Motor neuron (in vitro differentiated cells): ENCODE data around the gene NAXE. TPM values are rescaled to one million over a fixed set of nuclear protein-coding genes. Genes with fewer than 3 reads are reported as not detected.
"Not testable (repeated sequence)": the region's sequence is repeated elsewhere in the genome, so short reads cannot be mapped to it uniquely, and the experiment has no call there.

Experiments
- ATAC-seq, 8 experiments: fragments of 200-7000 bp; cut with Tn5 transposase; replicated peaks in 6 of 8; 2 replicates each; pipeline ENCODE4 v1.8.0; 2021; ENCODE audit warnings: mild to moderate bottlenecking in 8 of 8, moderate library complexity in 8 of 8
- H3K27ac ChIP-seq, 2 donors: fragments of 250-450 bp; sonication (Bioruptor Pico); 2 replicates each; pipeline ENCODE4 v1.9.0; 2021; ENCODE audit warnings: antibody characterized with exemption in 2 of 2, mild to moderate bottlenecking in 2 of 2, moderate library complexity in 1 of 2
- H3K4me1 ChIP-seq, 2 donors: fragments of 250-450 bp; sonication (Bioruptor Pico); replicated peaks in 1 of 2; 2 replicates each; pipeline ENCODE4 v1.6.1; 2021; ENCODE audit warnings: antibody characterized with exemption in 2 of 2, mild to moderate bottlenecking in 2 of 2, moderate library complexity in 1 of 2
- H3K4me3 ChIP-seq, 5 donors: fragments of 250-450 bp; sonication (Bioruptor Pico); 2 replicates each; pipeline ENCODE4 v1.9.0; 2021; ENCODE audit warnings: antibody characterized with exemption in 5 of 5, mild to moderate bottlenecking in 5 of 5, moderate library complexity in 4 of 5
- WGBS, 10 experiments: fragments of 450-650 bp; shearing (Covaris generic); methylation state at CpG; one replicate each; pipeline ENCODE4 v1.0.0; 2022; 5-methylcytosine and 5-hydroxymethylcytosine counted together
- in situ Hi-C, 9 experiments: fragments of 400-800 bp; cut with MboI; loops; one replicate each; pipeline ENCODE4 v1.15.0; 2021; ENCODE audit warnings: low sequenced_read_pairs in 9 of 9, low pct_unique_long_range_greater_than_20kb in 2 of 9; ENCODE audit not compliant: unreplicated experiment in 9 of 9
- total RNA-seq, 8 experiments: library from RNA; unstranded; fragments of 300-600 nt; gene quantifications; 2 replicates each; pipeline versions ENCODE4 v1.2.3 to v1.2.4, GENCODE V29; 2022

Gene NAXE
- total RNA-seq, 8 experiments from 2014 or later = 50.1 to 168 (median 66.6) TPM

DNA sequence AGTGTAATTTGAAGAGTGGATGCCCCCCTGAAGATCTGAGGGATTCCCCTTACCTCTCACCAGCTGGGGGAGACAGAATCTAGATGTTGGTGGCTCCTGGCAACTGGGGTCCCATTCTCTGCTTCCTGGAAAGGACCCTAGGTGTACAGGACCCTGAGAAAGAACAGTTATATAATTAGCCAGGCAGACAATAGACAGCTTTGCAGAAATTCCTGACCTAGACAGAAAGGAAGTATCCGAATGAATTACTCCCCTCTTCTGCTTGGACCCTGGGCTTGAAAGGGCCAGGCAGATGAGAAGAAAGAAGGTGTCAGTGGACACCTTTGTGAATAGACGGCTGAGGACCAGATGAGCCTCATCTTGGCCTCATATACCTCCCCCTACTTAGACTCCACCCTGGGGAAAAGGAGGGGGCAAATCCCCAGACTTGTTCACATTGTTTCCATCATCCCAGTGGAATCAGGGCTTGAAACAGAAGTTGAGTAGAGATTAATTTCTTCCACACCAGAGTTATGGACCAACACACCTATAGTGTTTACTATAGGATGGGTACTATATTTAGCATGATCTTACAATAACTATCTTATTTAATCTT is 17.4 kb upstream of the NAXE start:
- 20 to 83% (median 66%) methylated on average over 1 to 2 of the region's 2 CpGs; no CpG with 5 or more reads in 3 of the 10 experiments for WGBS, 10 experiments
- H3K4me3 ChIP-seq = no peak overlapping the region
- in situ Hi-C loops = no loop called here

DNA sequence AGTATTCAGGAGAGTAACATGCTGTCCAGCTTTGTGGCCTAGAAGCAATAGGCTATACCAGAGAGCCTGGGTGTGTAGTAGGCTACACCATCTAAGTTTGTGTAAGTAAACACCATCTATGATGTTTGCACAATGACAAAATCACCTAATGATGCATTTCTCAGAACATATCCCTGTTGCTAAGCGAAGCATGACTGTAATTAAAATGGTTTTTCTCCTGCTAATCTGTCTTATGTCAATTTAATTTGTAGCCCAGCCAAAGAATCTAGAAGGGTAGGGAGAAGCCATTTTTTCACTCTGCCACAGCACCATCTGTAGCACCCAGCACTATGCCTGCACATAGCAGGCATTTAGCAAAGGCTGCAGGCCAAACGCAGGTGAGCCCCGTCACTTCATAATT is 14.0 kb upstream of the NAXE start:
- H3K27ac ChIP-seq = peak overlapping the region; percentile 43 to 75
- in situ Hi-C loops = no loop called here
- peaks cover 12 to 14% of the 10 kb centered on the region in 2 donors for H3K4me1 ChIP-seq
- peak in 5 of 8 experiments; percentile 44 to 59 (median 55) for ATAC-seq
- H3K4me3 ChIP-seq = no peak overlapping the region
- 56 to 100% (median 78%) methylated on average over 1 to 3 of the region's 3 CpGs; no CpG with 5 or more reads in 4 of the 10 experiments for WGBS, 10 experiments

More for the DNA sequence above, 17.4 kb upstream of the NAXE start:
- H3K27ac ChIP-seq = no peak overlapping the region
- no peak for ATAC-seq
- peaks cover 14 to 17% of the 10 kb centered on the region in 2 donors for H3K4me1 ChIP-seq

GRCh38 chr1:156578055-156578454 is 13.5 kb upstream of the NAXE start:
- in situ Hi-C loops = no loop called here
- Histone ChIP-seq H3K27ac (peak overlapping the region; percentile 43 to 75), H3K4me3 (no peak overlapping the region), H3K4me1 (peaks cover 12 to 14% of the 10 kb centered on the region in 2 donors)
- peak in 5 of 8 experiments; percentile 60 to 90 (median 84) for ATAC-seq
- WGBS, 10 experiments = 17 to 67% (median 40%) methylated on average over 1 to 4 of the region's 7 CpGs; no CpG with 5 or more reads in 6 of the 10 experiments

- H3K4me1 ChIP-seq = peaks cover 12 to 16% of the 10 kb centered on the region in 2 donors
- peak within 1 kb of the TSS; percentile 32 to 60 for H3K27ac ChIP-seq
- ATAC-seq = no peak
- whole genome bisulfite sequencing, 10 experiments = 20 to 89% (median 68%) methylated on average over 1 to 4 of the region's 5 CpGs; no CpG with 5 or more reads in 1 of the 10 experiments
- no peak within 1 kb of the TSS for H3K4me3 ChIP-seq
- in situ Hi-C loops = no loop called here
These were observed 12.1 kb upstream of the NAXE start, which contains the start of gene TTC24 for GRCh38 chr1:156579472-156579871. Gene TTC24, plus strand, starts transcription at chr1:156579723. Its CDS starts 1,642 bp downstream, at chr1:156581365.

DNA sequence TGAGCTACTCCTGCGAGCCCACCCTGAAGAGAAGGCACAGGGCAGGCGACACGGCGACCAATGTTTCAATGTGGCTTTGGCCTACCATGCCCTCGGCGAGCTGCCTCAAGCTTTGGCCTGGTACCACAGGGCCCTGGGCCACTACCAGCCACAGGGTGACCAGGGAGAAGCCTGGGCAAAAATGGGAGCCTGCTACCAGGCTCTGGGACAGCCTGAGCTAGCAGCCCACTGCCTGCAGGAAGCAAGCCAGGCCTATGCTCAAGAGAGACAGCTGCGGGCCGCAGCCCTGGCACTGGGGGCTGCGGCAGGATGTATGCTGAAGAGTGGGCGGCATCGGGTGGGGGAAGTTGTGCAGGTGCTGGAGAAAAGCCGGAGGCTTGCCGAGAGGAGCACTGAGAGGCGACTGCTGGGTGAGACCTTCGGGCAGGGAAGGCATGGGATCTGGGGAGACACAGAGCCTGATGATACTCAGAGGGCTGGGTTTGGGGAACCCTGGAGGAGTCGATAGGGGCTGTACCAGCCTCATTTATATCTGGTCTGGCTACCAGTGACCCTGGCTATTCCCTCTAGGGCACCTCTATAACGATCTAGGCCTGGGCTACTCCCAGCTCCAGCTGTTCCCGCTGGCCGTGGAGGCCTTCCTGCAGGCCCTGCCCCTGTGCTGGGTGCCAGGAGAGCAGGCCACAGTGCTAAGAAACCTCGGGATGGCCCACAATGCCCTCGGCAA is 9.8 kb upstream of the NAXE start:
- WGBS, 10 experiments = 53 to 100% (median 86%) methylated on average over 1 to 14 of the region's 21 CpGs; no CpG with 5 or more reads in 4 of the 10 experiments
- Histone ChIP-seq H3K27ac (no peak overlapping the region), H3K4me3 (no peak overlapping the region), H3K4me1 (peaks cover 12 to 16% of the 10 kb centered on the region in 2 donors)
- ATAC-seq = peak in 1 of 8 experiments; percentile 33
- in situ Hi-C loops = no loop called here

- Histone ChIP-seq H3K4me3 (no peak overlapping the region), H3K4me1 (peaks cover 11 to 15% of the 10 kb centered on the region in 2 donors), H3K27ac (no peak overlapping the region)
- peak in 1 of 8 experiments; percentile 23 for ATAC-seq
- 52 to 100% (median 85%) methylated on average over 1 to 6 of the region's 9 CpGs; no CpG with 5 or more reads in 6 of the 10 experiments for WGBS, 10 experiments
- in situ Hi-C loops = no loop called here
These were observed 9.1 kb upstream of the NAXE start for GRCh38 chr1:156582388-156583017.

- peak; percentile 56 to 81 (median 68) for ATAC-seq
- no peak overlapping the region for H3K4me3 ChIP-seq
- in situ Hi-C loops = no loop called here
- H3K27ac ChIP-seq = no peak overlapping the region
- WGBS, 10 experiments = 0 to 47% (median 27%) methylated on average over 4 to 12 of the region's 20 CpGs; no CpG with 5 or more reads in 2 of the 10 experiments
- peaks cover 0 to 2% of the 10 kb centered on the region in 2 donors for H3K4me1 ChIP-seq
These were observed 7.6 kb upstream of the NAXE start for GRCh38 chr1:156583821-156584622.

DNA sequence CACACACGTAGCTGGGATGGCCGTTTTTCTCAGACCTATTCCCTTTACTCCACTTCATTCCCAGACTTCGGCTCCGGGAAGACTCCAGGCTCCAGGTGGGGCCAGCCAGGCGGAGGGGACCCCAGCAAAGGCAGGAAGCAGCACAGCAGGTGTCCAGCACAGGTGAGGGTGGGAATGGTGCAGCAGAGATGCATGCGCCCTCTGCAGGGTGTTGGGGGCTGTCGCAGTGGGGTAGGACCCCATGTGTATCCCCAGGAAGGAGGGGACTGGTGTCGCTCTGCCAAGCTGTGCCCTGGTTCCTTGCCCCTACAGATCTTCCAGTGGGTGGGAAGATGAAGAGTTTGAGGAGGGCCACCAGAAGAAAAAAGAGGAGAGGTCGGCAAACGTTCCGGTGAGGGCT is 6.8 kb upstream of the NAXE start:
- H3K4me1 ChIP-seq = peaks cover 0 to 2% of the 10 kb centered on the region in 2 donors
- H3K4me3 ChIP-seq = no peak overlapping the region
- in situ Hi-C loops = no loop called here
- peak in 2 of 8 experiments; percentile 23 to 59 for ATAC-seq
- no peak overlapping the region for H3K27ac ChIP-seq
- 33 to 80% (median 66%) methylated on average over 2 to 11 of the region's 11 CpGs; no CpG with 5 or more reads in 2 of the 10 experiments for WGBS, 10 experiments

DNA sequence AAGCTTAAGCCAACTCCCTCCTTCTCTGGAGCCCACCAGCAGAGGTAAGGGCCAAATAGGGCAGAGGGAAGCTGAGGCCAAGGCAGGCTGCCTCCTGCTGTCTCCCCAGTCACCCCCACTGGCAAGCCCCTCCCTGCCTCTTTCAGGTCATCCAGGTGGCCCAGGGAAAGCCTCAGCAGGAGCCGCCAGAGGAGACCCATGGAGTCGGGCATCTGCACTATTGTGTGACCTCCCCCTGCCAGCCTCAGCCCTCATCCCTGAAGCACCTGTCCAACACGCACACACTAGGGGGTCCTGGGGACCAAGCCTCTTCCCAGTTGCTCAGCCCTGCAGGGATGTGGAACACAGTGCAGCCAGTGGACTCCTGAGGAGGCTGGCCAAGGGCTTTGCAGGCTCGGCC is 5.3 kb upstream of the NAXE start:
- ATAC-seq = no peak
- Histone ChIP-seq H3K4me3 (no peak overlapping the region), H3K27ac (no peak overlapping the region), H3K4me1 (peaks cover 5 to 9% of the 10 kb centered on the region in 2 donors)
- 20 to 100% (median 72%) methylated on average over 1 to 4 of the region's 4 CpGs; no CpG with 5 or more reads in 4 of the 10 experiments for WGBS, 10 experiments
- in situ Hi-C loops = no loop called here

DNA sequence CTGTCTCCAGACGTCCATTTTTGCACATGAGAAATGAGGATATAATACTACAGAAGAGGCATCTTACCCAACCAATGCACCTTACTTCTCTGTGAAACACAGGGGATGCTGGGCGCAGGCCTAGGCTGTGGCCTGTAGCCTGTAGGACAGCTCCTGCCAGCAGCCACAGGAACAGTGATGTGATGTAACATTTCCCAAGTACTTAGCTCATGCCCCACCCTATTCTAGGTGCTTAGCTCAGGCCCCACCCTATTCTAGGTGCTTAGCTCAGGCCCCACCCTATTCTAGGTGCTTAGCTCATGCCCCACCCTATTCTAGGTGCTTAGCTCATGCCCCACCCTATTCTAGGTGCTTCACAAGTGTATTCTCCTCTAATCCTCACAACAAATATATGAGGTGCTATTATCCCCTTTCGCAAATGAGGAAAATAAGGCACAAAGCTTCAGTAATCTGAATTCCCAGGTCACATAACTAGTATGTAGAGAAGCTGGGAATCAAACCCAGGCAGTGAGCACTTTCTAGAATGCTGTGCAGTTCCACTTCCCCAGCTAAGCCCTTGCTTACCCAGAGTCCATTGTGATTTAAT is 4.6 kb upstream of the NAXE start:
- Histone ChIP-seq H3K4me3 (no peak overlapping the region), H3K4me1 (peaks cover 5 to 9% of the 10 kb centered on the region in 2 donors), H3K27ac (no peak overlapping the region)
- no peak for ATAC-seq
- in situ Hi-C loops = no loop called here
- 0 to 100% (median 65%) methylated on average over 1 to 2 of the region's 3 CpGs; no CpG with 5 or more reads in 3 of the 10 experiments for WGBS, 10 experiments

DNA sequence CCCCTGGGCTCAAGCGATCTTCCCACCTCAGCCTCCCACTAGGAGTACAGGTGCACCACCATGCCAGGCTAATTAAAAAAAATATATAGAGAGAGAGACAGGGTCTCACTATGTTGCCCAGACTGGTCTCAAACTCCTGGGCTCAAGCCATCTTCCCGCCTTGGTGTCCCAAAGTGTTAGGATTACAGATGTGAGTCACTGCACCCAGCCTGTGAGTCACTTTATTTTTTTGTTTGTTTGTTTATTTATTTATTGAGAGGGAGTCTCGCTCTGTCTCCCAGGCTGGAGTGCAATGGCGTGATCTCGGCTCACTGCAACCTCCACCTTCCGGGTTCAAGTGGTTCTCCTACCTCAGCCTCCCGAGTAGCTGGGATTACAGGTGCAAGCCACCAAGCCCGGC is 3.6 kb upstream of the NAXE start:
- H3K4me3 ChIP-seq, ATAC-seq: not testable (repeated sequence)

GRCh38 chr1:156589546-156589945 is 2.0 kb upstream of the NAXE start:
- 48 to 100% (median 80%) methylated on average over 1 to 5 of the region's 5 CpGs; no CpG with 5 or more reads in 1 of the 10 experiments for WGBS, 10 experiments
- in situ Hi-C loops = no loop called here
- Histone ChIP-seq H3K4me1 (peaks cover 19 to 25% of the 10 kb centered on the region in 2 donors), H3K27ac (no peak overlapping the region), H3K4me3 (no peak overlapping the region)
- no peak for ATAC-seq

More for the DNA sequence above, 3.6 kb upstream of the NAXE start:
- 33 to 100% (median 88%) methylated on average over 1 to 8 of the region's 8 CpGs; no CpG with 5 or more reads in 1 of the 10 experiments for WGBS, 10 experiments
- in situ Hi-C loops, H3K27ac ChIP-seq: not testable (repeated sequence)
- peaks cover 11 to 17% of the 10 kb centered on the region in 2 donors for H3K4me1 ChIP-seq
